K562 (cell line): Measurements from ENCODE around the gene CD46. TPM values are rescaled to one million over a fixed set of nuclear protein-coding genes. Genes with fewer than 3 reads are reported as not detected.

Source experiments
- CBX1 ChIP-seq: sonication (generic); IDR thresholded peaks from 2 replicates; pipeline ENCODE4 v1.6.1; 2016; ENCODE audit warnings: antibody characterized with exemption, low read depth, mild to moderate bottlenecking
- CREB5 ChIP-seq: fragments of 250-450 bp; sonication (Bioruptor Pico); IDR thresholded peaks from 2 replicates; pipeline ENCODE4 v1.5.0; 2020; ENCODE audit warnings: mild to moderate bottlenecking
- E2F1 ChIP-seq: sonication (generic); formaldehyde crosslinking; IDR thresholded peaks from 2 replicates; pipeline ENCODE4 v1.8.1; 2023; ENCODE audit warnings: mild to moderate bottlenecking, missing genetic modification reagents, moderate library complexity
- HEY1 ChIP-seq: fragments of 250-450 bp; sonication (Bioruptor Pico); IDR thresholded peaks from 2 replicates; pipeline ENCODE4 v1.5.0; 2020; ENCODE audit warnings: mild to moderate bottlenecking, moderate library complexity, borderline replicate concordance
- HOMEZ ChIP-seq: fragments of 250-450 bp; sonication (Bioruptor Pico); IDR thresholded peaks from 2 replicates; pipeline ENCODE4 v1.4.0; 2020; ENCODE audit warnings: mild to moderate bottlenecking, moderate library complexity
- IFI16 ChIP-seq: fragments of 250-450 bp; sonication (Bioruptor Pico); IDR thresholded peaks from 2 replicates; pipeline ENCODE4 v2.1.2; 2022; ENCODE audit warnings: mild to moderate bottlenecking, inconsistent platforms
- MEF2D ChIP-seq: conservative IDR thresholded peaks from 2 replicates; pipeline ENCODE4 v1.6.1; 2016; ENCODE audit warnings: low read depth, missing genetic modification characterization, missing compliant biosample characterization
- NR2C2 ChIP-seq, 2 experiments: fragments of 200-800 bp in 1 of 2; sonication (Bioruptor generic) in 1 of 2; sonication (generic) in 1 of 2; formaldehyde crosslinking in 1 of 2; IDR thresholded peaks; 2 replicates each; pipeline versions ENCODE4 v1.6.1 to v1.8.0; 2016 to 2022; ENCODE audit warnings: mild to moderate bottlenecking in 1 of 2, missing compliant biosample characterization in 1 of 2, missing genetic modification characterization in 1 of 2, missing genetic modification reagents in 1 of 2
- SAFB ChIP-seq: fragments of 200-400 bp; formaldehyde crosslinking; IDR thresholded peaks from 2 replicates; pipeline ENCODE4 v1.6.1; 2017; ENCODE audit warnings: low read depth, low read length, borderline replicate concordance
- SRSF9 ChIP-seq: fragments of 200-400 bp; formaldehyde crosslinking; IDR thresholded peaks from 2 replicates; pipeline ENCODE4 v1.6.1; 2017; ENCODE audit warnings: low read depth, low read length, borderline replicate concordance
- ZFP1 ChIP-seq: fragments of 450-650 bp; formaldehyde crosslinking; IDR thresholded peaks from 2 replicates; pipeline ENCODE4 v1.4.0; 2020; ENCODE audit warnings: mild to moderate bottlenecking, mixed read lengths
- ZFPM2 ChIP-seq: fragments of 250-450 bp; sonication (Bioruptor Pico); IDR thresholded peaks from 2 replicates; pipeline ENCODE4 v1.5.1; 2022; ENCODE audit warnings: mild to moderate bottlenecking
- ZNF175 ChIP-seq: fragments of 200-800 bp; sonication (Bioruptor generic); IDR thresholded peaks from 2 replicates; pipeline ENCODE4 v1.6.1; 2016; ENCODE audit warnings: low read depth, mild to moderate bottlenecking, missing genetic modification characterization, missing compliant biosample characterization
- ZNF511 ChIP-seq: sonication (generic); formaldehyde crosslinking; IDR thresholded peaks from 2 replicates; pipeline ENCODE4 v1.8.0; 2022; ENCODE audit warnings: mild to moderate bottlenecking, missing genetic modification reagents
- ZNF699 ChIP-seq: fragments of 250-450 bp; sonication (Bioruptor Pico); IDR thresholded peaks from 2 replicates; pipeline ENCODE4 v1.8.0; 2021; ENCODE audit warnings: mild to moderate bottlenecking, moderate library complexity; ENCODE audit not compliant: insufficient replicate concordance
- polyA plus RNA-seq, 8 experiments: library from polyadenylated mRNA; depleted of rRNA in 4 of 8; stranded (reverse) in 5 of 8; unstranded in 3 of 8; fragments of >200 nt; fragmentation: Nextera tagmentation in 2 of 8; fragmentation: Illumina TruSeq in 1 of 8; extraction: Ambion mirVana in 2 of 8; extraction: Trizol in 1 of 8; gene quantifications; 2 replicates each; pipeline versions ENCODE4 v1.2.1 to v1.2.3, GENCODE V29; 2011 to 2014; ENCODE audit warnings: inconsistent platforms in 1 of 8, missing spikeins in 1 of 8
- total RNA-seq, 7 experiments: library from RNA; depleted of rRNA in 6 of 7; stranded (reverse); fragments of >200 nt in 6 of 7; fragmentation: Illumina TruSeq in 2 of 7; extraction: Trizol in 2 of 7; gene quantifications; 2 replicates each; pipeline versions ENCODE4 v1.2.1 to v1.2.3, GENCODE V29; 2011 to 2021; ENCODE audit warnings: low replicate concordance in 1 of 7

CD46 gene
- total and polyA plus RNA-seq, 9 of the 15 experiments (the other 6 are each of a cell fraction or from before 2014, with no cell fraction given) = 87.9 to 374 (median 156) TPM

- TF ChIP-seq E2F1 (CRISPR knock-in tag) (no peak; the same call in 1 of the 2 replicates), SRSF9 (no peak), MEF2D (peak; percentile 71; the same call in 1 of the 2 replicates), ZNF511 (CRISPR knock-in tag) (no peak), HEY1 (CRISPR knock-in tag) (0 out of 2 replicates have a peak, but pooled peaks have one; percentile 72), HOMEZ (CRISPR knock-in tag) (0 out of 2 replicates have a peak, but pooled peaks have one; percentile 89), CREB5 (no peak), ZNF175 (CRISPR knock-in tag) (no peak), NR2C2 (CRISPR knock-in tag; IDR thresholded peaks at IDR 0.05) (0 out of 2 replicates have a peak, but pooled peaks have one; percentile 40), NR2C2 (tag; IDR thresholded peaks at IDR 0.05) (no peak), ZFPM2 (CRISPR knock-in tag) (no peak), ZFP1 (CRISPR knock-in tag) (no peak), ZNF699 (CRISPR knock-in tag) (no peak), CBX1 (no peak), IFI16 (CRISPR knock-in tag) (peak; percentile 81), SAFB (no peak)
Observed at GRCh38 chr1:207817778-207818751, 66.2 kb downstream of the CD46 start (continued).
